Chondrocyte (in vitro differentiated cells): ENCODE measurements around the gene PC. TPM values are rescaled to one million over a fixed set of nuclear protein-coding genes. Genes with fewer than 3 reads are reported as not detected.
A peak's percentile ranks its signal among the peaks of the same experiment; 100 is the strongest.

Experiments used
- DNase-seq: peaks from one replicate; pipeline ENCODE4 v3.0.0; 2021; ENCODE audit warnings: mixed read lengths, low spot score
- H3K27ac Mint-ChIP-seq: one replicate; pipeline ENCODE4 v1.8.0; 2021; ENCODE audit warnings: mild to moderate bottlenecking, moderate library complexity, mixed read lengths; ENCODE audit not compliant: unreplicated experiment
- H3K27me3 Mint-ChIP-seq: 2 replicates; pipeline ENCODE4 v1.8.0; 2021; ENCODE audit warnings: low read depth, mixed read lengths
- H3K36me3 Mint-ChIP-seq: 2 replicates; pipeline ENCODE4 v1.8.0; 2021; ENCODE audit warnings: low read depth, mixed read lengths
- H3K4me1 Mint-ChIP-seq: 2 replicates; pipeline ENCODE4 v1.8.0; 2021; ENCODE audit warnings: low read depth, mild to moderate bottlenecking, mixed read lengths
- H3K4me3 Mint-ChIP-seq: one replicate; pipeline ENCODE4 v1.8.0; 2021; ENCODE audit warnings: mild to moderate bottlenecking, moderate library complexity, mixed read lengths; ENCODE audit not compliant: unreplicated experiment
- H3K9me3 Mint-ChIP-seq: 2 replicates; pipeline ENCODE4 v1.8.0; 2021; ENCODE audit warnings: low read depth, mixed read lengths
- total RNA-seq: library from RNA; stranded (reverse); gene quantifications from 3 replicates; pipeline ENCODE4 v1.2.1, GENCODE V29; 2021
- TF ChIP-seq, protein P1 (sequence below): fragments of 200-600 bp; sonication (generic); IDR thresholded peaks from 2 replicates; pipeline ENCODE4 v1.5.0; 2021; ENCODE audit warnings: antibody characterized with exemption, mild to moderate bottlenecking, moderate library complexity

Gene PC
- total RNA-seq, 1 donor from 2014 or later, result 12.3 TPM

DNA sequence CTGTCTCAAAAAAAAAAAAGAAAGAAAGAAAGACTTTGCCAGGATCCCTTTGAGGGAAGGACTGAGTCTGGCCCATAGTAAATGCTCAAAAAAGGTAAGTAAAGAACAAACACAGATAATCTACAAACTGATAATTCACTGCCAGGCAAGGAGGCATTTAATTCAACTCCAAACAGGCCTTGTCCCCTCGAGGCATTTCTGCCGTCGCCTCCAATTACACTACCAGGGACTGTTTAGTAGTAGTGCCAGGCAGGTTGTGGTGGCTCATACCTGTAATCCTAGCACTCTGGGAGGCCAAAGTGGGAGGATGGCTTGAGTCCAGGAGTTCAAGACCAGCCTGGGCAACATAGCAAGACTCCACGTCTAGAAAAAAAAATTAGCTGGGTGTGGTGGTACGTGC is 43.7 kb downstream of the PC start:
- H3K9me3 Mint-ChIP-seq, result no peaks in the 10 kb centered on the region
- H3K27me3 Mint-ChIP-seq, result no peaks in the 10 kb centered on the region
- peaks cover 28% of the 10 kb centered on the region for H3K4me1 Mint-ChIP-seq
- TF ChIP-seq, protein P1, sequence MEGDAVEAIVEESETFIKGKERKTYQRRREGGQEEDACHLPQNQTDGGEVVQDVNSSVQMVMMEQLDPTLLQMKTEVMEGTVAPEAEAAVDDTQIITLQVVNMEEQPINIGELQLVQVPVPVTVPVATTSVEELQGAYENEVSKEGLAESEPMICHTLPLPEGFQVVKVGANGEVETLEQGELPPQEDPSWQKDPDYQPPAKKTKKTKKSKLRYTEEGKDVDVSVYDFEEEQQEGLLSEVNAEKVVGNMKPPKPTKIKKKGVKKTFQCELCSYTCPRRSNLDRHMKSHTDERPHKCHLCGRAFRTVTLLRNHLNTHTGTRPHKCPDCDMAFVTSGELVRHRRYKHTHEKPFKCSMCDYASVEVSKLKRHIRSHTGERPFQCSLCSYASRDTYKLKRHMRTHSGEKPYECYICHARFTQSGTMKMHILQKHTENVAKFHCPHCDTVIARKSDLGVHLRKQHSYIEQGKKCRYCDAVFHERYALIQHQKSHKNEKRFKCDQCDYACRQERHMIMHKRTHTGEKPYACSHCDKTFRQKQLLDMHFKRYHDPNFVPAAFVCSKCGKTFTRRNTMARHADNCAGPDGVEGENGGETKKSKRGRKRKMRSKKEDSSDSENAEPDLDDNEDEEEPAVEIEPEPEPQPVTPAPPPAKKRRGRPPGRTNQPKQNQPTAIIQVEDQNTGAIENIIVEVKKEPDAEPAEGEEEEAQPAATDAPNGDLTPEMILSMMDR, result no peak
- DNase-seq, result peak; percentile 26
- H3K4me3 Mint-ChIP-seq, result no peak overlapping the region
- H3K36me3 Mint-ChIP-seq, result no peaks in the 10 kb centered on the region
- H3K27ac Mint-ChIP-seq, result no peak overlapping the region

DNA sequence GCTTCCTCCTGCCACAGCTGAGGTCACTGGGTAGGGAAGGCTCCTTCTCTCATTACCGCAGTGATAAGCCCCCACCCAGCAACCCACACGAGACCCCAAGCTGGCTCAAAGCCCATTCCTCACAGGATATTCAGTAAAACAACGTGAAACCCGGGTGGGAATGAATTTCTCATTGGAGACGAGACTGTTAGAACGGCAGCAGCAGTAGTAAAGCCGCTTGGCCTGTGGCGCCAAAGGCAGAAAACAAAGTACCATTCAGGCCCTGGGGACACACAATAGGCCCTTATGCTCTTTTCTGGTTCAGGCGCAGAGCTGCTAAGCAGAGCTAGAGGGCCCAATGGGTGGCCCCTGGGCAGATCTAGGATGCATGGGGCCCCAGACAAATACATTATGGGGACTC is 45.3 kb downstream of the PC start:
- Mint-ChIP-seq H3K9me3 (no peaks in the 10 kb centered on the region), H3K4me3 (no peak overlapping the region), H3K4me1 (peaks cover 27% of the 10 kb centered on the region), H3K27me3 (no peaks in the 10 kb centered on the region), H3K36me3 (no peaks in the 10 kb centered on the region), H3K27ac (no peak overlapping the region)
- peak; percentile 29 for DNase-seq
- TF ChIP-seq, protein P1, result no peak

DNA sequence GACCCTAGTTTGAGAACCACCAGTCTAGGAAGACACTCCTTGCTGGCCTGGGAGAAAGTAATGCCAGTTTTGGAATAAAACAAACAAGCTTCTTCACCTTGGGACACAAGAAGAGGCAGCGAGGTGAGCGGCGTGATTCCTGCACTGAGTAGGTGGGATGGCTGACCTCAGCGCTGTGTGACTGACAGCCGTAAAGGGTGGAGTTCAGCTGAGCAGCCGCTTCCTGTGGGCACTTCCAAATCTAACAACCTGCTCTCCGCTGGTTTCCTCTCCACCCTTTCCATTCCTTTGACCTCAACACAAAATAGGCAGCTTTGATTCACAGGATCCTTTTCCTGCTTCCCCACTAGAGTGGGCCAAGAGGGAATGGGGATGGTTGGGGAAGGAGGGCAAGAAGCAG is 45.8 kb downstream of the PC start:
- Mint-ChIP-seq H3K9me3 (no peaks in the 10 kb centered on the region), H3K36me3 (no peaks in the 10 kb centered on the region), H3K27me3 (no peaks in the 10 kb centered on the region), H3K27ac (no peak overlapping the region), H3K4me3 (no peak overlapping the region), H3K4me1 (peaks cover 24% of the 10 kb centered on the region)
- TF ChIP-seq, protein P1, result no peak
- DNase-seq, result peak; percentile 29

DNA sequence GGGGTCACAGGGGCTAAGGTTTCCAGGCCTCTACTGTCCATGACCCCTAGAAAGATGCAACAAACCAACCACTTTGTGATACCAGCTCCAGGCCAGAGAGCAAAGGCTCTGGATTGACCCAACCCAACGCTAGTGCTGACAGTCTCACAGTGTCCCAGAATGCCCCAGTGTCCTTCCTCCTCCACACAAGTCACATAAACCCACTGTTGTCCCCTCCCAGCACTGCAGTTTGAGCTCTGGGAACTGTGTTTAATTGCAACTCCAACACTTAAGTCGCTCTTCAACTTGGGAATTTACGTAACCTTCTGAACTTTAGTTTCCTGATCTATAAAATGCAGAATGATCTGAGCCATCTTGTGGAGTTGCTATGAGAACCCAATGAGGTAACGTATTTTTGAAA is 47.5 kb downstream of the PC start:
- TF ChIP-seq, protein P1, result no peak
- no peak overlapping the region for H3K4me3 Mint-ChIP-seq
- H3K4me1 Mint-ChIP-seq, result peaks cover 21% of the 10 kb centered on the region
- no peak for DNase-seq
- H3K27me3 Mint-ChIP-seq, result no peaks in the 10 kb centered on the region
- H3K36me3 Mint-ChIP-seq, result no peaks in the 10 kb centered on the region
- no peaks in the 10 kb centered on the region for H3K9me3 Mint-ChIP-seq
- H3K27ac Mint-ChIP-seq, result no peak overlapping the region

DNA sequence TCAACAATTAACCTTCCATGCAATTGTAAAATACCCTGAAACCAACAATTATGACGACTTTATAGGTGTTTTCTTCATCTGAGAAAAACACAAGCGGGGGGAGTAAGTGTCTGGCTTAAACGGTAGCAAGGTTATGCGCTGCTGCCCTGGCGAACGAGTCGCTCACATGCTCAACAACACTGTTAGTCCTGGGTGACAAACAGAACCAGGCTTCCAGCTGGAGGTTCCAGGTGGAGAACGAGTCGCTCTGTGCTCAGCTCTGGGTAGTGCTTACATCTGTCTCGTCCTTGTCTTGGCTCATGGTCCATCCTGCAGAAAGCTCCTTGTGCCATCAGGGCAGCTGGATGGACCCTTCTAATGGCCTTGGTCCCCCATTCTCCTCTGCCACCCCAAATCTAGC is 48.2 kb downstream of the PC start:
- DNase-seq, result no peak
- Mint-ChIP-seq H3K4me3 (no peak overlapping the region), H3K9me3 (no peaks in the 10 kb centered on the region), H3K27ac (no peak overlapping the region), H3K4me1 (peaks cover 20% of the 10 kb centered on the region), H3K27me3 (no peaks in the 10 kb centered on the region), H3K36me3 (no peaks in the 10 kb centered on the region)
- TF ChIP-seq, protein P1, result no peak
